Measurements from ENCODE around the gene GMDS. TPM values are rescaled to one million over a fixed set of nuclear protein-coding genes. Genes with fewer than 3 reads are reported as not detected.
A peak's percentile ranks its signal among the peaks of the same experiment; 100 is the strongest.

The GMDS gene
- total RNA-seq, 1 experiment from 2014 or later = 35.0 TPM

DNA sequence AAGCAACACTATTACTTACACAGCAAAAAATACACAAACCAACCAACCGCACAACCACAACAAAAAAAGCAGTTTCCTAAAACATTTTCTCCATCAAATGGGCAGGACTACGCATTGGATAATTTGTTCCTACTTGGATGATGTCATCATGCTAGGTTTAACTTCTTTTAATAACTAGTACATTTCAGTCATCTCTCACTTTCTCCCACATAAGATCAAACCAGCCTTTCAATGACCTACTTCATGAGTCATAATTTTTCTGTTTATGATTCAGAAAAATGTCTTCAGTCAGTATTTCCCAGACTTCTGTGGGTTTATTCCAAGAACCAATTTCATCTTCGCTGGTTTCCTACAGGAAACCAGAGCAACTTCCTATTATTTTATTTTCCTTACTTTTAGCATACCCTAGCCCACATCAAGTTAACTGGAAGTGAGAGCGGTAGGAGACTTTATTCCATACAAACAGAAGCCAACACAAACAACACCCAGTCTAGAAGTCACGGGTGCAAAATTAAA lies 134.2 kb downstream of the GMDS start (continued):
- no peak for TF ChIP-seq NR3C1 (CRISPR knock-in tag; conservative IDR thresholded peaks at IDR 0.05; ENCODE audit: low read depth)
- TF ChIP-seq, protein P1, sequence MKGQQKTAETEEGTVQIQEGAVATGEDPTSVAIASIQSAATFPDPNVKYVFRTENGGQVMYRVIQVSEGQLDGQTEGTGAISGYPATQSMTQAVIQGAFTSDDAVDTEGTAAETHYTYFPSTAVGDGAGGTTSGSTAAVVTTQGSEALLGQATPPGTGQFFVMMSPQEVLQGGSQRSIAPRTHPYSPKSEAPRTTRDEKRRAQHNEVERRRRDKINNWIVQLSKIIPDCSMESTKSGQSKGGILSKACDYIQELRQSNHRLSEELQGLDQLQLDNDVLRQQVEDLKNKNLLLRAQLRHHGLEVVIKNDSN (CRISPR knock-in tag; IDR thresholded peaks at IDR 0.05) = no peak
- TF ChIP-seq NFE2L1 (CRISPR knock-in tag; IDR thresholded peaks at IDR 0.05) = no peak
- no peak for TF ChIP-seq OVOL2 (CRISPR knock-in tag; IDR thresholded peaks at IDR 0.05; ENCODE audit: borderline replicate concordance)
- no peak for TF ChIP-seq ATF2 (CRISPR knock-in tag; IDR thresholded peaks at IDR 0.05; ENCODE audit: borderline replicate concordance, low read depth)

DNA sequence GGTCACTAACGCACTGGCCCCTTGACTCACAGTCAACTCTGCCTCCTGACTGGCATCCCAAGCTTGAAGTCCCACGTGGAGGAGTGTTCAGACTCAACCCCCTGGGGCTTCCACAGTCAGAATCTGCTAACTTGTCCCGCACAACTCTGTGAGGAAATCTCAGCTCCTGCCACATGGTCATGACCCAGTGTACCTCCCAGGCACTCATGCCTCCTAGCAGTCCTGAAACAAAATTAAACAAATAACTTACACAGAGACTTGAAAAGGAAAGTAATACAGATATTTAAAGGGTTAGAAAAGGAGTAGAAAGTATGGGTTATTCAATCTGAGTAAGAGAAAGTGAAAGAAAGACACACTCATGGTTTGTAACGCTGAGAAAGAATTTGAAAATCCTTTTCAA lies 134.9 kb downstream of the GMDS start:
- H3K27me3 Mint-ChIP-seq (ENCODE audit: low read depth) = no peaks in the 10 kb centered on the region
- no peak overlapping the region for H3K27ac Mint-ChIP-seq
- H3K4me1 Mint-ChIP-seq = peaks cover 14% of the 10 kb centered on the region
- no peak for TF ChIP-seq SMAD3 (CRISPR knock-in tag; IDR thresholded peaks at IDR 0.05; ENCODE audit: borderline replicate concordance)
- 0 out of 2 replicates have a peak, but pooled peaks have one; percentile 3 for TF ChIP-seq ZNF121 (CRISPR knock-in tag; IDR thresholded peaks at IDR 0.05)
- ATAC-seq (no peak), DNase-seq (ENCODE audit: low spot score) (no peak)
- no peaks in the 10 kb centered on the region for H3K36me3 Mint-ChIP-seq
- H3K9me3 Mint-ChIP-seq = no peaks in the 10 kb centered on the region
- POLR2A ChIA-PET = no interaction called here
- no peak overlapping the region for H3K4me3 Mint-ChIP-seq
- CTCF ChIA-PET = no interaction called here

DNA sequence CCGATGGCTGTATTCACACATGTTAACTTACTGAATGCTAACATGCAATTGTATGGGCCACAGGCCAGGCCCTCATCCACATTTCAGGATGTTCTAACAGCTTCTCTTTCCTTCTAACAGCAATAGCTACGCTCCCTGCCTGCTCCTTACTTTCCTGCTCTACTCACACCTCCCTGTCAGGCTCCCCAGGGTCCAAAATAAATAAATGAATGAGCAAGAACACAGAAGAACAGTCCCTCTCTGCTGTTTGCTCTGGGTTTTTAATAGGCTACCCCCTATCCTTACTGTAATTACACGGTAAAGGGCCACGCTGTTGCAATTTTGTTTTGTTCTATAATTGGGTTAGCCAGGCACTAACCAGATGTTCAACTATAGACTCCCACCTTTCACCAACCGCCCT lies 135.6 kb downstream of the GMDS start:
- Mint-ChIP-seq H3K4me3 (no peak overlapping the region), H3K36me3 (no peaks in the 10 kb centered on the region), H3K27me3 (ENCODE audit: low read depth) (no peaks in the 10 kb centered on the region), H3K27ac (peak overlapping the region; percentile 54; the same call in 1 of the 2 replicates), H3K4me1 (peaks cover 14% of the 10 kb centered on the region), H3K9me3 (no peaks in the 10 kb centered on the region)
- DNase-seq (ENCODE audit: low spot score) (no peak), ATAC-seq (no peak)
- CTCF ChIA-PET = no interaction called here
- POLR2A ChIA-PET = no interaction called here
- TF ChIP-seq MYBL2 (CRISPR knock-in tag; IDR thresholded peaks at IDR 0.05) (no peak), MXD4 (CRISPR knock-in tag; IDR thresholded peaks at IDR 0.05; ENCODE audit: borderline replicate concordance) (no peak), ETV6 (CRISPR knock-in tag; IDR thresholded peaks at IDR 0.05) (no peak), GTF2I (CRISPR knock-in tag; conservative IDR thresholded peaks at IDR 0.05) (no peak), ZMAT4 (CRISPR knock-in tag; IDR thresholded peaks at IDR 0.05) (no peak)
- TF ChIP-seq, protein P2, sequence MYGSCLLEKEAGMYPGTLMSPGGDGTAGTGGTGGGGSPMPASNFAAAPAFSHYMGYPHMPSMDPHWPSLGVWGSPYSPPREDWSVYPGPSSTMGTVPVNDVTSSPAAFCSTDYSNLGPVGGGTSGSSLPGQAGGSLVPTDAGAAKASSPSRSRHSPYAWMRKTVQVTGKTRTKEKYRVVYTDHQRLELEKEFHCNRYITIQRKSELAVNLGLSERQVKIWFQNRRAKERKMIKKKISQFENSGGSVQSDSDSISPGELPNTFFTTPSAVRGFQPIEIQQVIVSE (CRISPR knock-in tag; IDR thresholded peaks at IDR 0.05; ENCODE audit: borderline replicate concordance) = no peak
- TF ChIP-seq, protein P3, sequence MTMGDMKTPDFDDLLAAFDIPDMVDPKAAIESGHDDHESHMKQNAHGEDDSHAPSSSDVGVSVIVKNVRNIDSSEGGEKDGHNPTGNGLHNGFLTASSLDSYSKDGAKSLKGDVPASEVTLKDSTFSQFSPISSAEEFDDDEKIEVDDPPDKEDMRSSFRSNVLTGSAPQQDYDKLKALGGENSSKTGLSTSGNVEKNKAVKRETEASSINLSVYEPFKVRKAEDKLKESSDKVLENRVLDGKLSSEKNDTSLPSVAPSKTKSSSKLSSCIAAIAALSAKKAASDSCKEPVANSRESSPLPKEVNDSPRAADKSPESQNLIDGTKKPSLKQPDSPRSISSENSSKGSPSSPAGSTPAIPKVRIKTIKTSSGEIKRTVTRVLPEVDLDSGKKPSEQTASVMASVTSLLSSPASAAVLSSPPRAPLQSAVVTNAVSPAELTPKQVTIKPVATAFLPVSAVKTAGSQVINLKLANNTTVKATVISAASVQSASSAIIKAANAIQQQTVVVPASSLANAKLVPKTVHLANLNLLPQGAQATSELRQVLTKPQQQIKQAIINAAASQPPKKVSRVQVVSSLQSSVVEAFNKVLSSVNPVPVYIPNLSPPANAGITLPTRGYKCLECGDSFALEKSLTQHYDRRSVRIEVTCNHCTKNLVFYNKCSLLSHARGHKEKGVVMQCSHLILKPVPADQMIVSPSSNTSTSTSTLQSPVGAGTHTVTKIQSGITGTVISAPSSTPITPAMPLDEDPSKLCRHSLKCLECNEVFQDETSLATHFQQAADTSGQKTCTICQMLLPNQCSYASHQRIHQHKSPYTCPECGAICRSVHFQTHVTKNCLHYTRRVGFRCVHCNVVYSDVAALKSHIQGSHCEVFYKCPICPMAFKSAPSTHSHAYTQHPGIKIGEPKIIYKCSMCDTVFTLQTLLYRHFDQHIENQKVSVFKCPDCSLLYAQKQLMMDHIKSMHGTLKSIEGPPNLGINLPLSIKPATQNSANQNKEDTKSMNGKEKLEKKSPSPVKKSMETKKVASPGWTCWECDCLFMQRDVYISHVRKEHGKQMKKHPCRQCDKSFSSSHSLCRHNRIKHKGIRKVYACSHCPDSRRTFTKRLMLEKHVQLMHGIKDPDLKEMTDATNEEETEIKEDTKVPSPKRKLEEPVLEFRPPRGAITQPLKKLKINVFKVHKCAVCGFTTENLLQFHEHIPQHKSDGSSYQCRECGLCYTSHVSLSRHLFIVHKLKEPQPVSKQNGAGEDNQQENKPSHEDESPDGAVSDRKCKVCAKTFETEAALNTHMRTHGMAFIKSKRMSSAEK (CRISPR knock-in tag; IDR thresholded peaks at IDR 0.05; ENCODE audit: borderline replicate concordance) = no peak

Data from WTC11 (cell line).